Psoas muscle (tissue), 8 donors: Measurements from ENCODE around the gene SERPINB1. TPM values are rescaled to one million over a fixed set of nuclear protein-coding genes. Genes with fewer than 3 reads are reported as not detected.
A peak's percentile ranks its signal among the peaks of the same experiment; 100 is the strongest.

Source experiments
- ATAC-seq, 4 donors: fragments of 200-7000 bp; cut with Tn5 transposase; one replicate each; pipeline ENCODE4 v1.9.1; 2020; ENCODE audit warnings: moderate library complexity in 3 of 4, mild to moderate bottlenecking in 2 of 4
- DNase-seq, 2 donors: peaks; one replicate each; pipeline ENCODE4 v3.0.0-alpha.2; 2020
- H3K27ac ChIP-seq: fragments of 200-600 bp; one replicate; pipeline ENCODE4 v1.8.0; 2022
- H3K27me3 ChIP-seq, 3 donors: fragments of 200-600 bp in 1 of 3; one replicate each; pipeline versions ENCODE4 v1.6.1 to v1.8.0; 2013 to 2022; ENCODE audit warnings: low read length in 2 of 3, mild to moderate bottlenecking in 2 of 3, moderate library complexity in 1 of 3; ENCODE audit not compliant: insufficient read depth in 3 of 3
- H3K36me3 ChIP-seq, 2 donors: fragments of 200-600 bp in 1 of 2; one replicate each; pipeline versions ENCODE4 v1.6.1 to v1.8.0; 2013 to 2022; ENCODE audit warnings: low read depth in 1 of 2, mild to moderate bottlenecking in 1 of 2, moderate library complexity in 1 of 2; ENCODE audit not compliant: insufficient read depth in 1 of 2
- H3K4me1 ChIP-seq: fragments of 200-600 bp; one replicate; pipeline ENCODE4 v1.8.0; 2022
- H3K4me3 ChIP-seq: fragments of 200-600 bp; one replicate; pipeline ENCODE4 v1.8.0; 2022; ENCODE audit warnings: mild to moderate bottlenecking
- H3K9me3 ChIP-seq: fragments of 200-600 bp; one replicate; pipeline ENCODE4 v1.8.0; 2022
- CTCF ChIP-seq: fragments of 200-600 bp; IDR thresholded peaks from one replicate; pipeline ENCODE4 v1.8.0; 2022; ENCODE audit warnings: antibody characterized with exemption
- WGBS, 3 donors: extraction: QIAGEN DNeasy Blood & Tissue Kit; methylation state at CpG; one replicate each; pipeline versions ENCODE4 v1.1.6 to v1.1.7; 2013; 5-methylcytosine and 5-hydroxymethylcytosine counted together
- intact Hi-C, 2 donors: fragments of 100-400 bp; cut with DNase I; formaldehyde crosslinking; loops; one replicate each; pipeline versions ENCODE4 v1.11.0 to v1.14.2; 2022
- polyA plus RNA-seq, 3 donors: library from polyadenylated mRNA; stranded (reverse); fragments of 200-250 nt; gene quantifications; one replicate each; pipeline ENCODE4 v1.2.3, GENCODE V29; 2013
- total RNA-seq, 4 donors: library from RNA; stranded (reverse); fragmentation: NEBNext Ultra II Directional in 2 of 4; extraction: Animal tissue kit (Norgen Biotek cat#: 25700) in 2 of 4; gene quantifications; one replicate each; pipeline versions ENCODE4 v1.2.1 to v1.2.4, GENCODE V29; 2021 to 2023
- donor health status: healthy with polysubstance abuse.
- donor health status: DM: no; HTN: no; CAD: no; lungs with moderate emphysema.
- donor health status: Bipolar disorder and iron deficiency.
- donor health status: healthy.
- donor health status: DM: yes; HTN: yes; CAD: no.
- donor health status: DM: no; HTN: no; CAD: no.
- donor health status: DM: no; HTN: no; CAD: no.
- donor health status: DM: yes; HTN: yes; CAD: no.

The SERPINB1 gene
- total and polyA plus RNA-seq, 7 donors: 10.2 to 131 (median 43.6) TPM

- no peak overlapping the region for H3K27ac ChIP-seq
- intact Hi-C loops: no loop called here
- H3K27me3 ChIP-seq: no peaks in the 10 kb centered on the region
- peaks cover 3% of the 10 kb centered on the region for H3K4me1 ChIP-seq
- WGBS, 3 donors: 89 to 91% (median 90%) methylated on average over 4 of the region's 4 CpGs
- ATAC-seq (no peak), DNase-seq (no peak)
- no peaks in the 10 kb centered on the region for H3K9me3 ChIP-seq
- no peak for TF ChIP-seq CTCF
- no peaks in the 10 kb centered on the region for H3K36me3 ChIP-seq
- no peak overlapping the region for H3K4me3 ChIP-seq
These were observed 17.6 kb upstream of the SERPINB1 start for GRCh38 chr6:2859185-2859700.

- no peaks in the 10 kb centered on the region for H3K9me3 ChIP-seq
- no peak overlapping the region for H3K27ac ChIP-seq
- H3K27me3 ChIP-seq: no peaks in the 10 kb centered on the region
- 48 to 63% (median 50%) methylated on average over 18 of the region's 18 CpGs for WGBS, 3 donors
- TF ChIP-seq CTCF: no peak
- no peak for DNase-seq
- no peaks in the 10 kb centered on the region for H3K36me3 ChIP-seq
- peaks cover 10% of the 10 kb centered on the region for H3K4me1 ChIP-seq
- intact Hi-C loops: no loop called here
- no peak overlapping the region for H3K4me3 ChIP-seq
- peak in 1 of 4 donors; percentile 21 for ATAC-seq
These were observed 16.1 kb upstream of the SERPINB1 start for GRCh38 chr6:2857580-2858337.

- intact Hi-C loops: no loop called here
- DNase-seq (no peak), ATAC-seq (no peak)
- H3K4me1 ChIP-seq: peaks cover 10% of the 10 kb centered on the region
- no peaks in the 10 kb centered on the region for H3K36me3 ChIP-seq
- no peak overlapping the region for H3K4me3 ChIP-seq
- H3K27me3 ChIP-seq: no peaks in the 10 kb centered on the region
- WGBS, 3 donors: 86 to 96% (median 88%) methylated on average over 7 of the region's 7 CpGs
- H3K9me3 ChIP-seq: no peaks in the 10 kb centered on the region
- no peak overlapping the region for H3K27ac ChIP-seq
- TF ChIP-seq CTCF: no peak
These were observed 15.5 kb upstream of the SERPINB1 start for GRCh38 chr6:2857185-2857579.

- Histone ChIP-seq H3K4me3 (peak overlapping the region; percentile 62), H3K4me1 (peaks cover 10% of the 10 kb centered on the region), H3K36me3 (no peaks in the 10 kb centered on the region), H3K9me3 (no peaks in the 10 kb centered on the region), H3K27ac (peak overlapping the region; percentile 75), H3K27me3 (no peaks in the 10 kb centered on the region)
- no peak for DNase-seq
- intact Hi-C loops: no loop called here
- peak in 1 of 4 donors; percentile 20 for ATAC-seq
- 34 to 59% (median 39%) methylated on average over 13 of the region's 13 CpGs for WGBS, 3 donors
- no peak for TF ChIP-seq CTCF
These were observed 13.4 kb upstream of the SERPINB1 start for GRCh38 chr6:2855061-2855519.
